HG03135 (cell line): Measurements from ENCODE around the gene SEC16B.
"Not testable (repeated sequence)": the region's sequence is repeated elsewhere in the genome, so short reads cannot be mapped to it uniquely, and the experiment has no call there.

Experiments used
- ATAC-seq: cut with Tn5 transposase; IDR thresholded peaks from one replicate; pipeline ENCODE4 v1.9.1; 2021; ENCODE audit warnings: mild to moderate bottlenecking, moderate library complexity; ENCODE audit not compliant: unreplicated experiment

SEC16B gene, protein sequence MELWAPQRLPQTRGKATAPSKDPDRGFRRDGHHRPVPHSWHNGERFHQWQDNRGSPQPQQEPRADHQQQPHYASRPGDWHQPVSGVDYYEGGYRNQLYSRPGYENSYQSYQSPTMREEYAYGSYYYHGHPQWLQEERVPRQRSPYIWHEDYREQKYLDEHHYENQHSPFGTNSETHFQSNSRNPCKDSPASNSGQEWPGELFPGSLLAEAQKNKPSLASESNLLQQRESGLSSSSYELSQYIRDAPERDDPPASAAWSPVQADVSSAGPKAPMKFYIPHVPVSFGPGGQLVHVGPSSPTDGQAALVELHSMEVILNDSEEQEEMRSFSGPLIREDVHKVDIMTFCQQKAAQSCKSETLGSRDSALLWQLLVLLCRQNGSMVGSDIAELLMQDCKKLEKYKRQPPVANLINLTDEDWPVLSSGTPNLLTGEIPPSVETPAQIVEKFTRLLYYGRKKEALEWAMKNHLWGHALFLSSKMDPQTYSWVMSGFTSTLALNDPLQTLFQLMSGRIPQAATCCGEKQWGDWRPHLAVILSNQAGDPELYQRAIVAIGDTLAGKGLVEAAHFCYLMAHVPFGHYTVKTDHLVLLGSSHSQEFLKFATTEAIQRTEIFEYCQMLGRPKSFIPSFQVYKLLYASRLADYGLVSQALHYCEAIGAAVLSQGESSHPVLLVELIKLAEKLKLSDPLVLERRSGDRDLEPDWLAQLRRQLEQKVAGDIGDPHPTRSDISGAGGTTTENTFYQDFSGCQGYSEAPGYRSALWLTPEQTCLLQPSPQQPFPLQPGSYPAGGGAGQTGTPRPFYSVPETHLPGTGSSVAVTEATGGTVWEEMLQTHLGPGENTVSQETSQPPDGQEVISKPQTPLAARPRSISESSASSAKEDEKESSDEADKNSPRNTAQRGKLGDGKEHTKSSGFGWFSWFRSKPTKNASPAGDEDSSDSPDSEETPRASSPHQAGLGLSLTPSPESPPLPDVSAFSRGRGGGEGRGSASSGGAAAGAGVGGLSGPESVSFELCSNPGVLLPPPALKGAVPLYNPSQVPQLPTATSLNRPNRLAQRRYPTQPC

DNA sequence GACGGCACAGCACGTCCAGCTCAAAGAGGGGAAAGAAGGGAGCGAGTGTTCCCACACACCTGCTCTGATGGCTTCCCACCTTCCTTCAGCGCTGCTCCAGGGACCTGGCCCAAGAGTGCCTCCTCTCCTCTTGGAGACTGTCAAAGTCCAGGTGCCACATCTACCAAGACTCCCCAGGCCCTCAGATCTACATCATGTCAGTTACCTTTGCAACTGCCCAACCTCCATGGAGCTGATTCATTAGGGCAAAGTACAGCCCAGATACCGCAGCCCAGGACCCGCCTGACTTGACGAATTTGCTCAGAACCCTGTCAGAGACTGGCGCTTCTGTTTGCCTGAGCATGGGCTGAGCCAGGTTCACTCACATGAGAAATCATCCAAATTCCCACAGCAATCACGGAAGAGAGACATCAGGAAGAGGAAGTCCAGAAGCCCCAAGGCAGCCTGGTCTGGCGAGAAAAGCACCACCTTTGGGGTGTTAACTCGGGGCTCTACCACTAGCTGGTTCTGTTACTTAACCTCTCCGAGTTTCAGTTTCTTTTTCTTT lies at the start of gene SEC16B:
SEC16B (minus strand) TSS at position 234 of the 547 bp plus-strand sequence. CDS start 2,077 bp downstream, outside the sequence.
- no peak for ATAC-seq

DNA sequence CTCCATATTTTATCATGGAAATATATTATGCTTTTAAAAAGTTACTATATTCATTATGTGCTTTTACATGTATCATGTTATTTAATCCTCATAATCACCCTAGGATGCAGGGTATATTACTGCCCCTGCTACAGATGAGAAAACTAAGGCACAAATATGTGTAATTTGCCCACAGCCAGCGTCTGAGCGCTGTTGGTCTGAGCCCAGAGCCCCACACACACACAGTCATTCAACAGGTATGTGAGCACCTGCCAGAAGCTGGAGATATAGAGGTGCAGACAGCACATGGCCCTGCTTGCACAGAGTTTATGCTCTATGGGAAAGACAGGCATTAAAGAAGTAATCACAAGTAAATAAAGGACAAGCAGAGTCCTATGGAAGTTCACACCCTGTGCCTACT lies 49.8 kb upstream of the SEC16B start:
- no peak for ATAC-seq

DNA sequence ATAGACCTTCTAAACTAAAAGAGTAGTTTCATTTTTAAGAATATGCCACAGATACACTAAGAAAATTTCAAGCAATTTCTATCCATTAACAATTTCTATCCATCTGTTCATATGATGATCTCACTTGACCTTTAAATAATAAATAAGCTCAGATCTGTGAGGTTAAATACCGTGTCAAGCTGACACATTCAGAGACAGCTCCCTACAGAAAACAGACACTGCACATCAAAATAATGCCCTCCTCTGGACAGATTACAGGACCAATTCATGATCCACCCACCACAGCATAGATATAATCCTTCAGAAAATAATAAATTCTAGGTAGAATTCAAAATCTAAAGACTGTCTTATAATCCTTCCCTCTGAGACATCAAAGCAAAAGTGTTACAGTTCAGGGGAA lies 49.4 kb upstream of the SEC16B start:
- no peak for ATAC-seq

- no peak for ATAC-seq
These were observed 47.7 kb upstream of the SEC16B start for GRCh38 chr1:178017517-178017916.

GRCh38 chr1:178011864-178012503 lies 42.1 kb upstream of the SEC16B start:
- ATAC-seq, result no peak

DNA sequence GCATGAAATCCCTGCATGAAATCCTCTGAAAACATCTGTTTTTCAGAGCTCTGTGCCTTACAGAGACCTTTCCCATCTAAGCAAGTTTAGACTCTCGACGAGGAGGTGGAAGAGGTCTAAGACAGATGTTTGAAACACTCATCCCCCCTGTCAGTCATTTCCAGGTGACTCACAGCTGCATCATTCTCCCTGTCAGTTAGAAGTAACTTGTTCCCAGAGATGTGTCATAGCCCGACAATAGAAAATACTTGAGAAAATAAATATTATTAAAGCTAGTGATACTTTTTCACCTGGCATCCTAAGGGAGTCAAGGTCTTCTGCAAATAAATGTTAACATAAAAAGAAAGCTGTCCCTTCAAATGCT lies 41.6 kb upstream of the SEC16B start:
- no peak for ATAC-seq

DNA sequence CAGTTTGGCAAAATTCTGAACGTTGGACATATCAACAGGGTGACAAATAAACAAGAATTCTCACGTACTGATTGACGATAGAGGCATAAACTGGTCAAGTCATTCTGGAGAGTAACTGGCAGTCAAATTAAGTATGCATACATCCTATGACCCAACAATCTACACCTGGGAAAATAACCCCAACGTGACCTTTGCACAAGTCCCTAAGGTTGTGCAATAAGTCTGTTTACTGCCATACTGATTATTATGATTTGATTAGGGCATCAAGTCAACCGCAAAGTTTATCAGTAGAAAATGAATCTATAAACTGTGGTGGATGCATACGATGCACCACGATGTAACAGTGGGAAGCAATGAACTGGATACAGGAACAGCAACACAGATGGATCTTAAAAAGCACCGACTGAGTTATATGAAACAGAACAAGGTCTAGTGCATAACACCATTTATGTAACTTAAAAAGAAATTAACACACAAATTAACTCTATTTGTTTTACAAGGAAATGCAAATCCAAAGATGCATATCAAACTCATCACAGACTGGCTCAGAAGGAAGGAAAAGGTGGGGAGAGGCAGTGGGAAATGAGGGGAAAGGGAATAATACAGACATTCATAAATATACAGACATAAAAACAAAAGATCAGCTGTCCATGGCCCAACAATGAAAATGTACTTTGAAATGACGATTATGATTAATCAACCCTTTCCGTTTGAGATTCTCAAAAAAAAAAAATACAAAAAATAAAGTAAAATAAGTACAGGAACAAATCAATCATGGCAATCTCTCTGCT lies 41.0 kb upstream of the SEC16B start:
- ATAC-seq, result no peak

GRCh38 chr1:178006043-178006442 lies 36.2 kb upstream of the SEC16B start:
- ATAC-seq, result no peak

DNA sequence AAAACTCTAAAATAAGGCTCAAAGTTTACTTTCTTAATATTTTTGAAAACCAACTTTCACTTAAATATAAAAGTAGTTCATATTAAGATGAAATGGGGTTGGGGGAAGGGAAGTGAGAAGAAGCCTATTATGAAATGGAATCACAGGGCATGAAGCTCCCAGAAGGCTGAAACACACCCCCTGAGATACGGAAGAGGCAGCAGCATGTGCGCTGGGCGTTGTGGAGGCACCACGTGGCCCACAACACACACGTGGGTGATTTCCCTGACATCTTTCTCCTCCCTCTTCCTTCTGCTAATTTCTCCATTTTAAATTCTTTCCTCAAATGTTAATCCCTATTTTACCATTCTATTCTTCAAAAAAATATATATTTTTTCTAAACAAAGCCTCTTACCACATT lies 35.6 kb upstream of the SEC16B start:
- ATAC-seq, result no peak

DNA sequence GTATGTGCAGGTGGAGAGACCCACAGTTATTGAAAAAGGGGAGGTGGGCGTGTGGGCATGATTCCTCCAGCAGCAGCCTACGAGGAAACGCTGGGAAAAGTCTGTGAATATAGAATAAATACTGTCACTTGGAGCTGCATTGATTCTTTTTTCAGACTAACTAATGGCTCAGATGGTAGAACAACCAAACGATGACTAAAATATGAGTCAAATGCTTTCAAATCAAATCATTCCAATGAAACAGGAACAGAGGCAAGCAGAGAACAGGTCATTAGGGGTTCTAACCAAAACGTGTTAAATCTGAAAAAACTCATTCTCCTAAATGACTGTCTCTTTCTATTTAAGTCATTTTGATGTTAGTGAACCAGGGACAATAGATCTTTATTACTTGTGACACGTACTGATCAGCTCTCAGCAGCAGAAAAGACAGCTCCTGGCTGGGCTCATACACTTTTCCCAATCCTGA lies 35.1 kb upstream of the SEC16B start:
- no peak for ATAC-seq

- ATAC-seq, result no peak
These were observed 29.1 kb upstream of the SEC16B start for GRCh38 chr1:177998696-177999631.

- no peak for ATAC-seq
These were observed 27.1 kb upstream of the SEC16B start for GRCh38 chr1:177996957-177997356.

DNA sequence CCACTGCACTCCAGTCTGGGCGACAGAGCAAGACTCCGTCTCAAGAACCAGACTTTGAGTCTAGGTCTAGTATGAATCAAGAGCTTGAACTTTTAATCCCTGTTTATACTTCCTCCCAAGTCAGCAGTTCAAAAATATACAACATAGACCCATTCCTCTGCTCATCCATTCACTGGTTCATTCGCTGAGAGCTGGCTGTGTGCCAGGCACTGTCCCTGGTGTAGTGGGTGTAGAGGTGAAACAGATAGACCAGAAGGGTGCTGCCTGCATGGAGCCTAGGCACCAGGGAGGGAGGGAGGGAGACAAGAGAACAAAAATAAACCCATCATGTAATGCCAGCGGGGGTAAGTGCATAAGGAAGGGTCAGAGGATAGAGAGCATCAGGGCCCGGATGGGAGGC lies 25.5 kb upstream of the SEC16B start:
- ATAC-seq, result no peak

DNA sequence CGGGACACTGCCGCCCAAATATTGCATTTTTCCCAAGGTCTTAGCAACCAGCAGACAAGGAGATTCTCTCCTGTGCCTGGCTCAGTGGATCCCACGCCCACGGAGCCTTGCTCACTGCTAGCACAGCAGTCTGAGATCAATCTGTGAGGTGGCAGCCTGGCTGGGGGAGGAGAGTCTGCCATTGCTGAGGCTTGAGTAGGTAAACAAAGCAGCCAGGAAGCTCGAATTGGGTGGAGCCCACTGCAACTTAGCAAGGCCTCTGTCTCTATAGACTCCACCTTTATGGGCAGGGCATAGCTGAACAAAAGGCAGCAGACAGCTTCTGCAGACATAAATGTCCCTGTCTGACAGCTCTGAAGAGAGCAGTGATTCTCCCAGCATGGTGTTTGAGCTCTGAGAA lies 16.4 kb upstream of the SEC16B start:
- not testable (repeated sequence) for ATAC-seq

DNA sequence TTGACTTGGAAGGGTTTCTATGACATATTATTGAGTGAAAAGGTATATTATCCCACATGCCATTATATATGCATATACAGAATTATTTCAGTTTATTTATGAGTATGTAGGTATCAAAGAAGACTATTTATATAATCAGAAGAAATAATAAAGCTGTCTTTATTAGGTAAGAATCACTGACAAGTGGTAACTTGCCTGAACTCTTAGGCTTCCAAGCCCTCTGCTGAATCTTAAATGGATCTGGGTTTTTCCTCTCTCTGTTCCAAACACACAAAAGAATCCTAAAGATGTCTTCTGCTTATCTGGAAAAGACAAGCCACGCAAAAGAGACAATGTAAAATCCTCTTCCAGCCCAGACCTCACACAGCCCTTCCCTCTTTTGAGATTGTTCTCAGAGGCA lies 14.9 kb upstream of the SEC16B start:
- no peak for ATAC-seq

- no peak for ATAC-seq
These were observed 14.3 kb upstream of the SEC16B start for GRCh38 chr1:177984136-177984525.

- ATAC-seq, result no peak
These were observed 13.8 kb upstream of the SEC16B start for GRCh38 chr1:177983482-177984135.

- ATAC-seq, result no peak
These were observed 13.2 kb upstream of the SEC16B start for GRCh38 chr1:177983077-177983476.
